Epithelial cell of esophagus (primary cell): ENCODE measurements around the gene PHF13.

Experiments
- DNase-seq: peaks from one replicate; pipeline ENCODE4 v3.0.0; 2010; ENCODE audit warnings: low read depth
- H3K4me3 ChIP-seq: 2 replicates; pipeline ENCODE4 v1.5.1; 2011; ENCODE audit warnings: mild to moderate bottlenecking, low read length, control low read depth
- CTCF ChIP-seq: IDR thresholded peaks from 2 replicates; pipeline ENCODE4 v1.5.1; 2011; ENCODE audit warnings: low read depth, mild to moderate bottlenecking, low read length, control low read depth, inconsistent platforms; ENCODE audit not compliant: insufficient read depth; ENCODE audit errors: missing control alignments

Gene PHF13

DNA sequence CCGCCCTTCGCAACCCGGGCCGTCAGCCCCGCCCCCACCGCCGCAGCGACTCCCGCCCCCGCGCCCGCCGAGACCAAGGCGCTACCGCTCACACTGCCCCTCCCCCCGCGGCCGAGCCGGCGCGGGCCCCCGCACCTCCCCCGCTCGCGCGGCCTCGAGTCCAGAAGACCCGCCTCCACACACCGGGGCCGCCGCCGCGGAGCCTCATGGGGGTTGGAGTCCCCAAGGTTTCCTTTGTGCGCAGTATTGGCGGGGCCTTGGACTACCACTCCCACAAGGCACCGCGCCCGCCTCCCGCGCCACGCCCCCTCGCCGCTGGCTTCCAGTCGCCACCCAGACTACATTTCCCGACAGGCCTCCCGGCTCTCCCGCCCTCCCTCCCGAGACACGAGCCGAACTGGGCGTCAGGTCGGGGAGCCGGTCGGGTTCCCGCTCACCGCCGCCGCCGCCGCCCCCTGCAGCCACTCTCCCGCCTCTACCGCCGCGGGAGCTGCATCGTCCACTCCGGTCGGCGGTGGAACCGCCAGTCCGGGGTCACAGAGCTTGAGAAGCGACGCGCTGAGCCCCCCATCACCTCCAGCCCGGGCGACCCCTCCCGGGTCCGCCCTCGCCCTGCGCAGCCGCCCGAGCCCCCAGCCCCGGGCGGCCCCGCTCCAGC lies at the start of gene PHF13:
PHF13 (plus strand) TSS at position 371 of the 658 bp plus-strand sequence. CDS start 336 bp downstream, outside the sequence.
- H3K4me3 ChIP-seq, result peak within 1 kb of the TSS; percentile 66
- peak; percentile 100 for DNase-seq
- TF ChIP-seq CTCF, result no peak

DNA sequence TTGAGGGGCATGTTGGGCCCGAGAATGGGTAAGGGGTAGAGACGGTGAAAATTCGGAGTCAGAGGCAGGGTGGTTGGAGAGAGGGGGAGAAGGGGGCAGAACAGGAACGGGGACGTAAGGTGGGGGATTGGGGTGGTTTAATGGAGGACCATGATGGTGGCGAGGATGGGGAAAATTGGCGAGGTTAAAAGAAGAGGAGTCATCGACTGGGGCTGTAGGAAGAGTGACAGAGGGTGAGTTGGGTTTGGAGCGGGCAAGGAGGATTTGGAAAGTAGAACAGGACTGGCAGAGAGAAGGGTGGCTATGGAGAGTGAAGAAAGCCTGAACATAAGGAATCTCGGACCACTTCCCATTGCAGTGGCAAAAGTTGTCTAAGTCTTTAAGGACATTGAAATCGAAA lies 44.5 kb upstream of the PHF13 start:
- no peak for DNase-seq
- no peak overlapping the region for H3K4me3 ChIP-seq
- TF ChIP-seq CTCF, result no peak

- no peak for DNase-seq
These were observed 43.4 kb upstream of the PHF13 start for GRCh38 chr1:6570100-6570499.

GRCh38 chr1:6570987-6571386 lies 42.5 kb upstream of the PHF13 start:
- no peak for DNase-seq
- no peak for TF ChIP-seq CTCF
- H3K4me3 ChIP-seq, result no peak overlapping the region

More at GRCh38 chr1:6570100-6570499, 43.4 kb upstream of the PHF13 start:
- TF ChIP-seq CTCF, result no peak
- no peak overlapping the region for H3K4me3 ChIP-seq

DNA sequence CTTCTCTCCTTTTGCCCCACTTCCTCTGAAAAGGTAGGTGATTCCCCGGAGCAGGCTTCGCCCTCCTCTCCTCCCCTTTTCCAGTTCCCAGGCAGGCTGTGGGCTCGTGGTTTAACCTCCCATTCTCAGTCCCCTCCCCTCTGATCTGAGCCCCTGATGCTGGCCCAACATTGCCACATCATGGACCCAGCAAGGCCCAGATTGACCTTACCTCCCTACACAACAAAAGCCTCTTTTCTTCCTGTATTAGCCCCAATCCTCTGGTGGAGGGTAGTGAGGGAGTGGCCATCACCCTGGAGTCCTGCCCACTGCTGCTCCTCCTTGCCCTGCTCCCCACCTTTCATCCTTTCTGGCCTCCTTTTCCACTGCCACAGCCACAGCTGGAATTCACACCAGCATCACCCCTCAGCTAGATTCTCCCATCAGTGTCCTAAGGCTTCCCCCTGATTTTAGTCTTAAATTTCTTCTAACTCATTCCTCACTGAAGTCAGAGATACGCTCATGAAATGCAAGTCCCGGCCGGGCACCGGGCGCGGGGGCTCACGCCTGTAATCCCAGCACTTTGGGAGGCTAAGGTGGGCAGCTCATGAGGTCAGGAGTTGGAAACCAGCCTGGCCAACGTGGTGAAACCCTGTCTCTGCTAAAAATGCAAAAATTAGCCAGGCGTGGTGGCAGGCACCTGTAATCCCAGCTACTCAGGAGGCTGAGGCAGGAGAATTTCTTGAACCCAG lies 40.7 kb upstream of the PHF13 start:
- H3K4me3 ChIP-seq, result no peak overlapping the region
- no peak for TF ChIP-seq CTCF
- no peak for DNase-seq

DNA sequence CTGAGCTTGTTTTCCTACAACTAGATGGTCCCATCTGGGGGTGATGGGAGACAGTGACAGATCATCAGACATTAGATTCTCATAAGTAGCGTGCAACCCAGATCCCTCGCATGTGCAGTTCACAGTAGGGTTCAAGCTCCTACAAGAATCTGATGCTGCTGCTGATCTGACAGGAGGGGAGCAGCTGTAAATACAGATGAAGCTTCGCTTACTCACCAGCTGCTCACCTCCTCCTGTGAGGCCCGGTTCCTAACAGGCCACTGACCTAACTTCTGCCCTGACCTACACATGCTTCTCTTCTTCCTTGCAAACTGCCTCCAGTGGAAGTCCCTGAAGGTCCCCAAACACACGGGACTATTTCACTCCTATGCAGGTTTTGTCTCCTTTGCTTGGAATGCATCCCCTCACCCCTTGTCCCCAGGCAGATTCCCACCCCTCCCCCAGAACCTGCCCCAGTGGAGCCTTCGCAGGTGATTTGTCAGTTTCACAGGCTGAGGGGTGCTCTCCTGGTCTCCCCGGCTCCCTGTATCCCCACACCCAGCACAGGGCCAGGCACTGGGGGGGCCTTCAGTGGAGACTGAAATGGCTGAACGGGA lies 39.4 kb upstream of the PHF13 start:
- no peak for DNase-seq

More for the DNA sequence above, 39.4 kb upstream of the PHF13 start:
- no peak overlapping the region for H3K4me3 ChIP-seq
- no peak for TF ChIP-seq CTCF
